ENCODE data around the gene ZNF583.

ZNF583 gene

DNA sequence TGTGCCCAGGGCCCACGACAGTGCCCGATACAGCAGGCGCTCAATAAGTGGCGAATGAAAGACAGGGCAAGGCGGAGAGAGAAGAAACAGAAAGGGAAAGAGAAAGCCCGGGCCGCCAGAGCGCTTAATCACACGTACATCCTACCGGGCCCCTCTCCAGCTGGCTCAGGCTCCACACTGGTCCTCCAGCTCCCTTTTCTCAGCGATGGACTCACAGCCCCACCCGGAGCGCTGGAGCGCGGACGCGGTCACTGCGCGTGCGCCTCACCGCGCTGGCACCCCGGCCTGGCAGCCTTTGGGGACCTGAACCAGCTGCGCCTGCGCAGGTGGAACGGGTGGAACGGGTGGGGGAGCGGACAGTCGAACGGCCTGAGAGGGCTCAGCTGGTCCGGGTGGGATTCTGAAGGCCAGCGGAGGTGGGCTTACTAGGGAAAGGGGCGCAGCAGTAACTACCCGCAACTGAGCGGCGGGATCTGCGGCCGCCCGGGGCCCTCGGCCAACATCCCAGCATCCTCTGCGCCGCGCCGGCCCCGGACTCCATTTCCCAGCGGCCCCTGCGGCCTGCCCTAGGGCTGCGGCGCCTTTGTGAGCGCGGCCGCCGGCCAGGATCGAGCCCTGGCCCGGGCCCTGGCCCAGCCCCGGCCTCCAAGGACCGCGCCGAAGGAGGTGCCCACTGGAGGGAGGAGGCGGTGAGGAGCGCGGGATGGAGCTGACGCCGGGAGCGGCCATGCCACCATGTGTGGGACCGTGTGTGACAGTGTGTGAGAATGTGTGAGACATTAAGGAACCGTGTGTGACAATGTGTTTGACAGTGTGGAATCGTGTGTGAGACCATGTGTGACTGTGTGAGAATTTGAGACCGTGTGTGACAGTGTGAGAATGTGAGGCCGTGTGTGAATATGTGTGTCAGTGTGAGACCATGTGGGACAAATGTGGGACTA, at the start of gene ZNF583:
Gene ZNF583 (plus strand): TSS at position 569 of the 941 bp plus-strand sequence. CDS start 2,783 bp downstream, outside the sequence.
- DNase-seq: peak; percentile 98

DNA sequence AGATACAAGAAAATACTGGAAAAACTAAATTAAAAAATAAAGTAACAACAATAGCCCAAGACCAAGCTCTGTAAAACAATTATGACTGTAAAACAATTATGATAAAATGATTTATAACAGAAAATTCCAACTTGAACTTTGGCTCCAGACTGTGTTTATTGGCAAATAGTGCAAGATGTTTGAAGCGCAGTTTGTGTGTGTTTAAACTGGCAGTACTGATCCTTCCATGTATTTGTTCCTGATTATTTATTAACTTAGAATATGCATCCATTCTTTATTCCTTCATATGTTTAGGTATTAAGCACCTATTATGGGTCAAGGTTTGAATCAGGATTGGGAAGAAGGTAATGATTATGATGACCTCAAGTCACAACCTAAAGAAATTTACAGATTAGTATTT, 48.6 kb upstream of the ZNF583 start:
- no peak for DNase-seq

DNA sequence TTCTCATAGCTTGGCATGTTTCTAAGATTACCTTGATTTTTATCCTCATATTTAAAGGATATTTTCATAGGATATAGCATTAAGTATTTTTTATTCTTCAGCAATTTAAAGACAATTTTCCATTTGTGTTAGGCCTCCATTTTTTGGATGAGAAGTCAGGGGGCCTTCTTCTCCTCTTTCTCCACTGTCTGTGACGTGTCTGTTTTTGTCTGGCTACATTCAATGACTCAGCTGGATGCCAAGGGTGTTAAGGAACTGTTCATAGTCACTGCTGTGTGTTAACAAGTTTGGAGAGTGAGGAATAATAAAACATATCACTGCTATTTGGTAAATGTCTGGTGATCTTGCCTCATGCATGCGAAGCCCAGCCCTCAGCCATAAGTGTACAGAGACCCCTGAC, 47.2 kb upstream of the ZNF583 start:
- DNase-seq: no peak

DNA sequence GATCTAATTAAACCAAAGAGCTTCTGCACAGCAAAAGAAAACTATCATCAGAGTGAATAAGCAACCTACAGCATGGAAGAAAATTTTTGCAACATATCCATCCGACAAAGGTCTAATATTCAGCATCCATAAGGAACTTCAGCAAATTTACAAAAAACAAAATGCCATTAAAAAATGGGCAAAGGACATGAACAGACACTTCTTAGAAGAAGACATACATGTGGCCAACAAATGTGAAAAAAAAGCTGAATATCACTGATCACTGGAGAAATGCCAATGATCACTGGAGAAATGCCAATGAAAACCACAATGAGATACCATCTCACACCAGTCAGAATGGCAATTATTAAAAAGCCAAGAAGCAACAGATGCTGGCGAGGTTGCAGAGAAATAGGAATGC, 43.3 kb upstream of the ZNF583 start:
- DNase-seq: no peak

DNA sequence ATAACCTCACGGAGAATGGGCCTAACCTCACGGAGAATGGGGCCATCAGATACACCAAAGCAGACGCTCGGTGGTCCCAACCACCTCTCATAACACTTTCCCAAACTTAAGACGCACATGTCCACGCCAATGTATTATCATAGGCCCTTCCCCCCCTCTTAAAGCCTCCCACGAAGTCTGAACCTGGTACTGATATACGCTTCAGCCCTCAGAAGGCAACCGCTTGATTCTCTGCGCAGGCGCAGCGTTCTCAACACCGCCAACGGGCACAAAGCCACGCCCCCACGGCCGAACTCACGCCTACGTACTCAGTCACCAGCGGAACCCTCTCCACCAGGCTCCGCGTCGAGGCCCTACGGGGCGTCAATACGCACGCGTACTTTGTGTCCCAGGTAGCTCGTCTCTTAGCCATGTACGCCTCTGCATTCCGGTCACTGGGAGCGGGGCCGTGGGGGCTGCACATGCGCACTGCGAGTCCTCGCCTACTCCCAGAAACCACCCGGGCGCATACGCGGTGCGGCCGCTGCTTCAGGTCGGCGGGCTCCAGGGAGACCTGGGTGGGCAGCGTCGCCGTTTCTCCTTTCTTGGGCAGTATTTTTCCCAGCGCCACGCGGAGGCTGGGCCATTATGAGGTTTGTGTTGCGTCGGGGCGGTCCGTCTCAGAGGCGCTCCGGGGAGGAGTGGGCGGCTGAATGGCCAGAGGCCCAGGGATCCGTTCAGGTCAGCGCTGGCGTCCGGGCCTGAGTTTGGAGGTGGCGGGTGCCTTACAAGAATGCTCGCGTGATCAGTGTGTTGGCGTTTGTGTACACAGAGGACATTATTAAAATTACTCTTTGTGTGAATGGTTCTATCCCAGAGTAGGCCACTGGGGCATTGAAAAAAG, 36.1 kb upstream of the ZNF583 start:
- DNase-seq: peak; percentile 96

DNA sequence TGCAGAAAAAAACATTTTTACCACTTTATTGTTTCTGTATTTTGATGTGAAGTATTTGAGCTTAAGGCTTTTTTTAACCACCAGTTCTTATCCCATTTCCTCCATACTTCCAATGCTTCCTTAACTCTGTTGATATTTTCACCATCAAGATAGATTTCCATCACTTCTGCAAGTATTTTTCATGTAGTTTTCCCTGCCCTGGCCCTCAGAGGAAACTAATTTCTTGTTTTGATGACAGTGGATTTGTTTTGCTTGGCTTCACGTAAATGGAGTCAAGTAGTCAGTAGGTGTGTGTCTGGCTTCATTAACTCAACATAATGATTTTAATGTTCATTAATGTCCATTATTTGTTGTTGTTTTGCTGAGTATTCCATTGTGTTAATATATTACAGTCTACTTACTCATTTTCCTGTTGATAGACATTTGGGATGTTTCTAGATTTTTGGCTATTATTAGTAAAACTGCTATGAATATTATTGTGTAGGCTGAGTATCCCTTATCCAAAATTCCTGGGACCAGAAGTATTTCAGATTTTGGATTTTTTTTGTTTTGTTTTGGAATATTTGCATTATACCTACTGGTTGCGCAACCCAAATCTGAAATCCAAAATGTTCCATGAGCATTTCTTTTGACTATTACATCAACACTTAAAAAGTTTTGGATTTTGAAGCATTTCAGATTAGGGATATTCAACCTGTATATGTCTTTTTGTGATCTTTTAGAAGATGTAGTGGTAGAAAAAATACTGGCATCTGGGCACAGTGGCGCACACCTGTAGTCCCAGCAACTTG, 34.1 kb upstream of the ZNF583 start:
- no peak for DNase-seq

DNA sequence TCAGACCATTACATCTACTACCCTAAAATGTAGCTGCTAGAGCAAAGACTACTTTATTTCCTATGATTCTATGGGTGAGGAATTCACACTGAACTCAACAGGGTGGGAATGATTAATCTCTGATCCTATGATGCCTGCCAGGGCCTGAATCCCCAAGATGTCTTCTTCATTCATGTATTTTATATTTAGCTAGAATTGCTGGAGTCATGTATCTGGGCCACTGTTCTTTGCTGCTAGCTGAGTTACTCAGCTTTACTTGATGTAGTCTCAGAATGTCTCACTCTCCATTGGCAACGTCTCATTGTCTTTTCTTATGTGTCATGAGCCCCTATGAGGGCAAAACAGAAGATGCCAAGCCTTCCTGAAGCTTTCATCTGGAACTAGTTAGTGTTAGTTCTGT, 31.9 kb upstream of the ZNF583 start:
- DNase-seq: no peak

DNA sequence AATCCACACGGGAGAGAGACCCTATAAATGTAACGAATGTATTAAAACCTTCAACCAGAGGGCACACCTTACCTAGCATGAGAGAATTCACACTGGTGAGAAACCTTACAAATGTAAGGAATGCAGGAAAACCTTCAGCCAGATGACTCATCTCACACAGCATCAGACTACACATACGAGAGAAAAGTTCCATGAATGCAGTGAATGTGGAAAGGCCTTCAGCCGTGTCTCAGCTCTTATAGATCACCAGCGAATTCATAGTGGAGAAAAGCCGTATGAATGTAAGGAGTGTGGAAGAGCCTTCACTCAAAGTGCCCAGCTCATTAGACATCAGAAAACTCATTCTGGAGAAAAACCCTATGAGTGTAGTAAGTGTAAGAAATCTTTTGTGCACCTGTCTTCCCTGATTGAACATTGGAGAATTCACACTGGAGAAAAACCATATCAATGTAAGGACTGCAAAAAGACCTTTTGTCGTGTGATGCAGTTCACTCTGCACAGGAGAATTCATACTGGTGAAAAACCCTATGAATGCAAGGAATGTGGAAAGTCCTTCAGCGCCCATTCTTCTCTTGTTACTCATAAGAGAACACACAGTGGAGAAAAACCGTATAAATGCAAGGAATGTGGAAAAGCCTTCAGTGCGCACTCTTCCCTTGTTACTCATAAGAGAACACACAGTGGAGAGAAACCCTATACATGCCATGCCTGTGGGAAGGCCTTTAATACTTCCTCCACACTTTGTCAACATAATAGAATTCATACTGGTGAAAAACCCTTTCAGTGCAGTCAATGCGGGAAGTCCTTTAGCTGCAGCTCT, 26.8 kb upstream of the ZNF583 start:
- no peak for DNase-seq

DNA sequence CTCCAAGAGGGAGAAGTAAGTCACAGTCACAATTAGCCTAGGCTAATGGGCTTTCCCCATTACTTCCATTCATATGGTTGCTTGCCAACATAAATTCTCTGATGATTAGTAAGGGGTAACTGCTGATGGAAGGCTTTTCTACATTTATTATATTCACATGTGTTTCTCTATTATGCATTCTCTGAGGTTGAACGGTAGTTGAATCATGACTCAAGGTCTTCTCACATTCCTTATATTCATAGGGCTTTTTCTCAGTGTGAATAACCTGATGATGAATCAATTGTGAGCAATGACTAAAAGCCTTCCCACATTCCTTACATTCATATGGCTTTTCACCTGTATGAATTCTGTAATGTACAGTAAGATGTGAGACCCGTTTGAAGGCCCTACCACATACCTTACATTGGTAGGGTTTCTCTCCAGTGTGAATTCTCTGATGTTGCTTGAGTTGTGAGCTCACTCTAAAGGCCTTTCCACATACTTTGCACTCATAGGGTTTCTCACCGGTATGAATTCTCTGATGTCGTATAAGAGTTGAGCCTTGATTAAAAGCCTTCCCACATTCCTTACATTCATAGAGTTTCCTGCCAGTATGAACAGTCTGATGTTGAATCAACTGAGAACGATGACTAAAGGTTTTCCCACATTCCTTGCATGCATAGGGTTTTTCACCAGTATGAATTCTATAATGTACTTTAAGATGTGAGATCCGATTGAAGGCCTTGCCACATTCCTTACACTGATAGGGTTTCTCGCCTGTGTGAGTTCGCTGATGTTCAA, 20.1 kb upstream of the ZNF583 start:
- no peak for DNase-seq

DNA sequence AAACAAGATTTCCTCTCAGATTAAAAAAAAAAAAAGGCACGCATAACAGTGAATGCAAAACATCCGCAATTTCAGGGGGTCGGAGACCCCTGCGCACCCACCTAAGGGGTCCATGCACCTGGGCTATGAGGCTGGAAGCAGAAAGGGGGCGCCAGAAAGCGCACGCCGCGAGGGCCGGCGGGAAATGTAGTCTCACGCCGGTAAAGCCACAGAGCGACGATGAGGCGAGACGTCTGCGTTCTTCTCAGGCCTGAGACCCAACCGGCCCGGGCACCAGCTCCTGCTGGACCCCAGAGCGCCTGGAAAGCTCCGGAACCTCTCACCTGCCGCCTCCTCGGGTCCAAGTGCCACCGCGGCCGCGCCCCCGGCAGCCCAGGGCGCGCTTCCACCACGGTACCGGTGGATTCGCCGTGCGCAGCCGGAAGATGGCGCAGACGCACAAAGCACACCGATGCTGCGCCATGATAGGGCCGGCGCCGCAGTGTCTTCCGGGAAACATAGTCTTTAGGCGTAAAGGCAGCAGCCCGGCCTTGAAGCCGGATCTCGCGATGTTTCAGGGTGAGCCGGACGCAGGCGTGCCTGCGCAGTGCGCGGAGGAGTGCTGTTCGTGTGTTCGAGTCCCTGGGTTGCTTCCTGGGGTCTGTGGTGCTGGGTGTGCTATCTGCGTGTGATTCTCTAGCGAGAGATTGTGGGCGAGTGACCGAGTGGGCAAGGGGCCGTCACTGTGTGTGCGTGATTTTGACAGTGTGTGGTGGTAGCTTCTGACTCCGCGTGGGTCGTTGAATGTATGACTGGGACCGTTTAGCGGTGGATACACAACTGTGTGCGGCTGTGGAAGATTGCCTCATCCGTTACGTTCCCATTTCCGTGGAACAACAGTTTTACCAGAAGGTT, 10.8 kb upstream of the ZNF583 start, which contains the start of gene ZNF582:
Gene ZNF582 (minus strand): TSS at position 416 of the 894 bp plus-strand sequence. CDS start 1,782 bp downstream, outside the sequence.
- DNase-seq: peak; percentile 97

DNA sequence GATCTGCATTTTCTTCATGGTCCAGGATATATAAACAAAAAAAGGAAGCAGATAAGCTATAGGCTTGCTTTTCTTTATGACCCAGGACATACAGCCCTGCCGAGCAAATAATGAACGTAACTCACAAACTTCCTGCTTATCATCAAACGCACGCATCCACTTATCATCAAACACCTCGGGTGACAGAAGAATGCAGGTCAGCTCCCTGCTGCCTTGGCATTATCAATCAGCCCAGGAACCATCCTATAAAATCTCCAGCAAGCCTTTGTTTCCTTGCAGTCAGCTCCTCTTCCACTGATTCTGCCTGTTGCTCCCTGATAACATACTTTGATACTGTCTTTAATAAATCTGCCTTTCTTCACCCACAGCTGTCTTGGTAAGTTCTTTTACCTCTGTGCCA, 5.3 kb upstream of the ZNF583 start:
- no peak for DNase-seq

DNA sequence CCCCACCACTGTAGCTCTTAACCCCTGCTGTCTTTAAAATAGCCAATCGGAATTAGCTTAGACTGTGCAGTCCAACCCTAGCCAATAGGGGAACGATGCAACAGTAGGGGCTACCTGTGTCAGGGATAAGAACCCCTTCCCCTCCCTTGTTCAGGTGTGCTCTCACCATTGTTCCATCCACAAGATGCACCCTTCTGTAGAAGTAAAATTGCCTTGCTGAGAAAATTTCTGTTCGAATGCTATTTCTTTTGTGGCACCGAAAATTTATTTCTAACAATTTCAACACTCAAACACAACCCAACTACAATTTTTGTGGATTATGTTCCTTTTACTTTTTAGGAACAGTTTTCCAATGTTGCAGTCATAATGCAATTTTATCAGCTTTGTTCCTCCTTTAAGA, 3.6 kb upstream of the ZNF583 start:
- DNase-seq: no peak

DNA sequence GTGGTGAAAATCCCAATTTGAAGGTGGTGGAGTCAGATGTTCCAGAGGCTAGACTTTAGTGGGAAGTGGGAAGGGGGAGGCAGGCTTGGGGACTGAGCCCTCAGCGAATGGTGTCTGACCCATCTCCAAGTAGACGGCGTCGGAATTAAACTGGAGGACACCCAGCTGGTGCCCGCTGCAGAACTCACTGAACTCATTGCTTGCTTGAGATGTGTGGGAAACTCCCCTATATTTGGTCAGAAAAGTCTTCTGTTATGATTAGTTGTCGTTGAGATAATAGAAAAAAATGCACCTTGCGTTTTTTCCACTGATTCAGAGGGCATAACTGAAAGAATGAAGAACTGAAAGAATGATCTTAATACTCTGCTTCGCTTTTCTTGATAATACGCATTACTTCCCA, 871 bp upstream of the ZNF583 start:
- no peak for DNase-seq

DNA sequence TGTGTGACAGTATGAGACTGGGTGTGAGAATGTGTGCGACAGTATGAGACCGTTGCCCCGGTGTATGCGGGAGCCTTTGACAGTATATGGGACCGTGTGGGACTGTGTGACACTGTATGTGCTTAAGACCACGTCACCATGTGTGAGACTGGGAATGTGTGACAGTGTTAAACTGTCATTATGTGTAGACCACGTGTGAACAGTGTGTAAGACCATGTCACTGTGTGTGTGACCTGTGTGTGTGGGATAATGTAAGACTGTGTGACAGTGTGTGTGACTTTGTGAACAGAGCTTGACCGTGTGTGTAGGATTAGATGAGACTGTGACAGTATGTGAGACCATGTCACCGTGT, 549 bp downstream of the ZNF583 start:
- no peak for DNase-seq

DNA sequence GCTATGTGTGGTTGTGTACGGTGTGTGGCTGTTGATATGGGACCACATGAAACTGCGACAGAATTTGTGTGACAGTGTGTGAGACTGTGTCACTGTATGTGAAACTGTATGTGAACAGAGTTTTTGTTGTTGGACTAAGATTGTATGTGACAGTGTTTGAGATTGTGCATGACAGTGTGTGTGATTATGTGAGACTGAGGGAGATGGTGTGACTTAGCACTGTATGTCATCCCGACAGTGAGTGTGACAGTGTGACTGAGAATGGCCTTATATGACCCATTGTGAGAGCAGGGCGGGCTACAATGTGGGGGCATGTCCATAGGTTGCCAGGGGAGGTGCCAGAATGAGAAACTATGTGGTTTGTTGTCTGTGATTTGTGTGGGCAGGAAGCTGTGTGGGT, 930 bp downstream of the ZNF583 start:
- no peak for DNase-seq

DNA sequence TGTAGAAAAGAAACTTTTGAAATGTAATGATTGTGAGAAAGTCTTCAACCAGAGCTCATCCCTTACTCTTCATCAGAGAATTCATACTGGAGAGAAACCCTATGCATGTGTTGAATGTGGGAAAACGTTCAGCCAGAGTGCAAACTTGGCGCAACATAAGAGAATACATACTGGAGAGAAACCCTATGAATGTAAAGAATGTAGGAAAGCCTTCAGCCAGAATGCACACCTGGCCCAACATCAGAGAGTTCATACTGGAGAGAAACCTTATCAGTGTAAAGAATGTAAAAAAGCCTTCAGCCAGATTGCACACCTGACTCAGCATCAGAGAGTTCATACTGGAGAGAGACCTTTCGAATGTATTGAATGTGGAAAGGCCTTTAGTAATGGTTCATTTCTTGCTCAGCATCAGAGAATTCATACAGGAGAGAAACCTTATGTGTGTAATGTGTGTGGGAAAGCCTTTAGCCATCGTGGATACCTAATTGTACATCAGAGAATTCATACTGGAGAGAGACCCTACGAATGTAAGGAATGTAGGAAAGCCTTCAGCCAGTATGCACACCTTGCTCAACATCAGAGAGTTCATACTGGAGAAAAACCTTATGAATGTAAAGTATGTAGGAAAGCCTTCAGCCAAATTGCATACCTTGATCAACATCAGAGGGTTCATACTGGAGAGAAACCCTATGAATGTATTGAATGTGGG, 19.3 kb downstream of the ZNF583 start:
- DNase-seq: no peak

DNA sequence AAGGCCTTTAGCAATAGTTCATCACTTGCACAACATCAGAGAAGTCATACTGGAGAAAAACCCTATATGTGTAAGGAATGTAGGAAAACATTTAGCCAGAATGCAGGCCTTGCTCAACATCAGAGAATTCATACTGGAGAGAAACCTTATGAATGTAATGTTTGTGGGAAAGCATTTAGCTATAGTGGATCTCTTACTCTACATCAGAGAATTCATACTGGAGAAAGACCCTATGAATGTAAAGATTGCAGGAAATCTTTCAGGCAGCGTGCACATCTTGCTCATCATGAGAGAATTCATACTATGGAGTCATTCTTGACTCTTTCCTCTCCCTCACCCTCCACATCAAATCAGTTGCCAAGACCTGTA, 19.8 kb downstream of the ZNF583 start:
- DNase-seq: no peak

DNA sequence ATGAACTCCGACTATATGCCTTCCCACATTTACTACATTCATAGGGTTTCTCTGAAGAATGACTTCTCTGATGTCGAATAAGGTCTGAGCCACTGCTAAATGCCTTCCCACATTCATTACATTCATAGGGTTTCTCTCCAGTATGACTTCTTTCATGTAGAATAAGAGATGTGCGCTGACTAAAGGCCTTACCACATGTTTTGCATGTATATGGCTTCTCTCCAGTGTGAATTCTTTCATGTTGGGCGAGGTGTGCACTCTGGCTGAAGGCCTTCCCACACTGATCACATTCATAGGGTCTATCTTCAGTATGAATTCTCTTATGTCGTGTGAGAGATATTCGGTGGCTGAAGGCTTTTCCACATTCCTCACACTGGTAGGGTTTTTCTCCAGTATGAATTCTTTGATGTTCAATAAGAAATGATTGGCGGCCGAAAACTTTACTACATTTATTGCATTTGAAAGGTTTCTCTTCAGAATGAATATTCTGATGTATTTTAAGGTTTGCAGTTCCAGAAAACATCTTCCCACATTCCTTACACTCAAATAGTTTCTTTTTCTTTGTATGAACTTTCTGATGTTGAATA, 37.2 kb downstream of the ZNF583 start:
- DNase-seq: no peak

DNA sequence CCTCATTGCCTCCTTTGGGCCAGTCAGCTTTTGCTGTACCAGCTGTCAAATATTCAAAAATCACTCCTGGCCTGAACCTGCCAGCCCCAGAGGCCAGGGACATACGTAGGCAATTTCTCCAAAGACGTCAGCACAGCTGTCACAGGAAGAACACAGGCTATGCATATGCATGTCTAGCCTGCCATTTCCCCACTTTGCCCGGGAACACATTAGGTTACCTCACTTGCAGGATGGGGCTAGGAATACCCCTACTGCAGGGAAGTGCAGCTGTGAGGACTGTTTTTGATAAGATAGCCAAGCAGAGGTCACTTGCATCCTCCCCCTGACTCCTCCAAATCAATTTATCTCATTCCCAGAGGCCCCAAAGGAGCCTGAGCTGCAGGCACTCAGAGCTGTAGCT, 70.2 kb downstream of the ZNF583 start:
- no peak for DNase-seq

Measured in femur (tissue), 1 donor.